Measurements from ENCODE around the gene KRT6B. TPM values are rescaled to one million over a fixed set of nuclear protein-coding genes. Genes with fewer than 3 reads are reported as not detected.

Gene KRT6B
- total RNA-seq, 1 donor from 2014 or later: not detected

DNA sequence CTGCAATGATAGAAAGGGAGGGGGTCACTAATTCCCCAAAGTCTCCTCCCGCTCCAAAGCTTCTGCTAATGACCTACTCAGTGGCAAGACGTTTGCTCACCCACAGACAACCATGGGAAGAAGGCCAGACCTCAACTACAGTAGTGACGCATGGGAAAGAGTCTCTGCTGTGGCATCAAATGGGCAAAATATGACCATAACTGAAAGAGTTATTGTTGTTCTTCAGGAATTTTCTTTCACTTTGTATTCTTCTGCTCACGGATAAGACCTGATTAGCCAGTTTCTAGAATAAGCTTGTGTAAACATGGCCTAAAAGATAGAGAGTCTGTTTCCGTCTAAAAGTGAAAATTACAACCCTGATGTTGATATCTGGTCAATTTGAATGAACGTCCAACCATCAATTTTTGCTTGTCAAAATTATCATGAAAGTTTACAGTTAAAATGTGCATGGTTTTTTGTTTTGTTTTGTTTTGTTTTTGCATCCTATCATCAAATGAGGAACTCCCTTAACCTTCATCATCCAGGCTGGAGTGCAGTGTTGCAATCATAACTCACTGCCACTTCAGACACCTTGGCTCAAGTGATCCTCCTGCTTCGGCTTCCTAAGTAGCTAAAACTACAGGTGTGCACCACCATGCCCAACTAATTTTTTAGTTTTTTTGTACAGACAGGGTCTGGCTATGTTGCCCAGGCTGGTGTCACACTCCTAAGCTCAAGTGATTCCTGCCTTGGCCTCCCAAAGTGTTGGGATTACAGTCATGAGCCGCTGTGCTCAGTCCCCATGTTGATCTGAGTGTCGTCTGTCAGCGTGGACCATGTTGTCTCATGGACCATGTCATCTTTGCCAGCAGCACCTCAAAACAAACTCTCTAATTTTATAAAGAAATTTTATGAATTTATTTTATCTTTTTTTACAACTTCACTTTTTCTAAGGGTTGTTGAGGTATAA, 7.0 kb downstream of the KRT6B start:
- H3K4me3 ChIP-seq (ENCODE audit: low read depth, low read length): no peak overlapping the region
- TF ChIP-seq, protein P1, sequence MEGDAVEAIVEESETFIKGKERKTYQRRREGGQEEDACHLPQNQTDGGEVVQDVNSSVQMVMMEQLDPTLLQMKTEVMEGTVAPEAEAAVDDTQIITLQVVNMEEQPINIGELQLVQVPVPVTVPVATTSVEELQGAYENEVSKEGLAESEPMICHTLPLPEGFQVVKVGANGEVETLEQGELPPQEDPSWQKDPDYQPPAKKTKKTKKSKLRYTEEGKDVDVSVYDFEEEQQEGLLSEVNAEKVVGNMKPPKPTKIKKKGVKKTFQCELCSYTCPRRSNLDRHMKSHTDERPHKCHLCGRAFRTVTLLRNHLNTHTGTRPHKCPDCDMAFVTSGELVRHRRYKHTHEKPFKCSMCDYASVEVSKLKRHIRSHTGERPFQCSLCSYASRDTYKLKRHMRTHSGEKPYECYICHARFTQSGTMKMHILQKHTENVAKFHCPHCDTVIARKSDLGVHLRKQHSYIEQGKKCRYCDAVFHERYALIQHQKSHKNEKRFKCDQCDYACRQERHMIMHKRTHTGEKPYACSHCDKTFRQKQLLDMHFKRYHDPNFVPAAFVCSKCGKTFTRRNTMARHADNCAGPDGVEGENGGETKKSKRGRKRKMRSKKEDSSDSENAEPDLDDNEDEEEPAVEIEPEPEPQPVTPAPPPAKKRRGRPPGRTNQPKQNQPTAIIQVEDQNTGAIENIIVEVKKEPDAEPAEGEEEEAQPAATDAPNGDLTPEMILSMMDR (IDR thresholded peaks at IDR 0.05; ENCODE audit: insufficient read depth, low read length, poor library complexity, severe bottlenecking): no peak
- no peaks in the 10 kb centered on the region for H3K27me3 ChIP-seq (ENCODE audit: control insufficient read depth, insufficient read depth, low read length)
- DNase-seq (ENCODE audit: low read depth): no peak
- no peaks in the 10 kb centered on the region for H3K36me3 ChIP-seq (ENCODE audit: control insufficient read depth, insufficient read depth, low read length)

DNA sequence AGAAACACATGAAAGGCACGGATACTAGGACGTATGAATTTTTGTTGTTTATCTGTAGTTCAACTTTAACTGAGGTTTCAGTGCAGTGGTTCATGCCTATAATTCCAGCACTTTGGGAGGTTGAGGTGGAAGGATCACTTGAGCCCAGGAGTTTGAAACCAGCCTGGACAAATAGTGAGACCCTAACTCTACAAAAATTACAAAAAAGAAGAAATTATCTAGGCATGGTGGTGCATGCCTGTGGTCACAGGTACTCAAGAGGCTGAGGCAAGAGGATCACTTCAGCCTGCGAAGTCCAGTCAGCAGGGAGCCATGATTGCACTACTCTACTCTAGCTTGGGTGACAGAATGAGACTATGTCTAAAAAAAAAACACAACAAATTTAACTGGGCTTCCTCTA, 8.0 kb downstream of the KRT6B start:
- DNase-seq (ENCODE audit: low read depth): no peak
- TF ChIP-seq, protein P1 (IDR thresholded peaks at IDR 0.05; ENCODE audit: insufficient read depth, low read length, poor library complexity, severe bottlenecking): no peak
- H3K36me3 ChIP-seq (ENCODE audit: control insufficient read depth, insufficient read depth, low read length): no peaks in the 10 kb centered on the region
- no peaks in the 10 kb centered on the region for H3K27me3 ChIP-seq (ENCODE audit: control insufficient read depth, insufficient read depth, low read length)
- H3K4me3 ChIP-seq (ENCODE audit: low read depth, low read length): no peak overlapping the region

DNA sequence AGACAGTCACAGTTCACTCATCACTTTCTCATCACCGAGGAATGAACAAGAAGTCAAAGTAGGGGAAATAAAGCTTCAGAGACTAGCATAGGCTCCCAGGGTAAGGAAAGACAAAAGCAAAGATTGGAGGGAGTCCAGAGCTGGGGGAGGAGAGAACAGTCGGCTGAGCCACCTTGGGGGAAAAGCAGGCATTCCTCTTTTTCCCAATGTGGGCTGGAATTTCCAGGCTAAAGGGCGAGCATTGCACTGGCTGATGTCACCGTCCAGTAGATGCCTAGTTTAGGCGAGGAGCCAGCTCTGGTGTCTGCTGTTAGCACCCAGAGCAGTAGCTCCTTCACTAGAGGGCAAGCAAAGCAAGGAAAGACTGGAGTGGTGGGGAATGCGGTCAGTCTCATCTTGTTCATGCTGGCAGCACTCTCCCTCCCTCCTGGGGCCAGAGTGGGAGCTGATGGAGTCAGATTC, 9.3 kb downstream of the KRT6B start:
- no peaks in the 10 kb centered on the region for H3K36me3 ChIP-seq (ENCODE audit: control insufficient read depth, insufficient read depth, low read length)
- no peaks in the 10 kb centered on the region for H3K27me3 ChIP-seq (ENCODE audit: control insufficient read depth, insufficient read depth, low read length)
- TF ChIP-seq, protein P1 (IDR thresholded peaks at IDR 0.05; ENCODE audit: insufficient read depth, low read length, poor library complexity, severe bottlenecking): no peak
- H3K4me3 ChIP-seq (ENCODE audit: low read depth, low read length): no peak overlapping the region
- DNase-seq (ENCODE audit: low read depth): peak; percentile 63

DNA sequence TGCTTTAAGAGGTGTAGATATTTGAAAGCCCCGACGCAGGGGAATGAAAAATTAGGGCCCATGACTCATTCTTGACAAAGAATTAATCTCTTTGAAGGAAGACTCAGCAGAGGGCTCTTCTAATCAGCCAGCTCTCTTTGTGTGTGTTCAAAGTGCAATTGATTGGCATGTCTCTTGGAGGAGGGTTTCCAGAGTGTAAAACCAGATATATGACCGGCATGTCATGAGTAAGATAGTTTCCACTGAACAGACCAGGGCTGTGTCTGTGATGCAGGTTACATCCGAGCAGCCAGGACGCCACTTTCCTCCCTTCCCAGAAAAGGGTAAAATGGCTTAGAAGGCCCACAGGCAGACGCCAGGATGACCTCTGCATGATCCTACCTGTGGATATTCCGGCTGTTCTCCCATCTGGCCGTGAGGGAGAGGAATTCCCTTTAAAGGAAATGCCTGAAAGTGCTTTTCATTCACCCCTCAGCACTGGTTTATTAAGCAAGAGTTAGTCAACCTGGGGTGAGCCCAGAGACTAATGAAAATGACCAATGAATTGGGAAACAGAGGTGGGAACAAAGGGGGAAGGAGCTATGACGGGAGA, 10.5 kb downstream of the KRT6B start:
- TF ChIP-seq, protein P1 (IDR thresholded peaks at IDR 0.05; ENCODE audit: insufficient read depth, low read length, poor library complexity, severe bottlenecking): no peak
- H3K4me3 ChIP-seq (ENCODE audit: low read depth, low read length): no peak overlapping the region
- no peaks in the 10 kb centered on the region for H3K27me3 ChIP-seq (ENCODE audit: control insufficient read depth, insufficient read depth, low read length)
- no peaks in the 10 kb centered on the region for H3K36me3 ChIP-seq (ENCODE audit: control insufficient read depth, insufficient read depth, low read length)
- DNase-seq (ENCODE audit: low read depth): no peak

DNA sequence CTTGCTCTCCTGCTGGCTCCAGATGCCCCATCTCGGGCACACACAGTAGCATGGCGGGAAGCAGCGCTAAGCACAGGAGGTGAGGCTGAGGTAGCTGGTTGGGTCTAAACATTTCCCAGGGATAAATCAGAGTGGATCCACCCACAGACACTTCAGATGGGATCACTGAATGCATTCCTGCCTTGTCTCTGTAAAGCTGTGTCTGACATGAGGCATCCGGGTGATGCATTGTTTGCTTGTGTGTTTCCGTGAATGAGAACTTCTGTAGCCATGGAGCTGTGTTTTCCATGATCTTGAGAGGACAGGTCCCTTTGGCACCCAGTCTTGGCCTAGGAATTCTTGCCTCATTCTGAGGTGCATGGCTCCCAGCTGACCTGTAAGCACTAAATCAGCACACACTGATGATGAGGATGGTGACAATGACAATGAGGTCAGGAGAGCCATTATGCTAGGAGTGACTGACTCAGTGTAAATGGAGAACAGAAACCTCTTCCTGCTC, 11.1 kb downstream of the KRT6B start:
- TF ChIP-seq, protein P1 (IDR thresholded peaks at IDR 0.05; ENCODE audit: insufficient read depth, low read length, poor library complexity, severe bottlenecking): no peak
- Histone ChIP-seq H3K4me3 (ENCODE audit: low read depth, low read length) (no peak overlapping the region), H3K27me3 (ENCODE audit: control insufficient read depth, insufficient read depth, low read length) (no peaks in the 10 kb centered on the region), H3K36me3 (ENCODE audit: control insufficient read depth, insufficient read depth, low read length) (no peaks in the 10 kb centered on the region)
- no peak for DNase-seq (ENCODE audit: low read depth)
